ENCODE measurements around the gene ZNF512B. TPM values are rescaled to one million over a fixed set of nuclear protein-coding genes. Genes with fewer than 3 reads are reported as not detected.
"Not testable (repeated sequence)": the region's sequence is repeated elsewhere in the genome, so short reads cannot be mapped to it uniquely, and the experiment has no call there.

ZNF512B gene
- total and polyA plus RNA-seq, 9 donors = 2.5 to 24.7 (median 20.2) TPM

- intact Hi-C loops (cut with DNase I) = loop anchor here (2.0 to 10.0 kb wide), 4 partner anchors 67 to 437 kb away; partner anchors contain the start of gene PTK6 (in 2 of the 4)
Measured at GRCh38 chr20:63974402-63975200, 4.9 kb upstream of the ZNF512B start.

DNA sequence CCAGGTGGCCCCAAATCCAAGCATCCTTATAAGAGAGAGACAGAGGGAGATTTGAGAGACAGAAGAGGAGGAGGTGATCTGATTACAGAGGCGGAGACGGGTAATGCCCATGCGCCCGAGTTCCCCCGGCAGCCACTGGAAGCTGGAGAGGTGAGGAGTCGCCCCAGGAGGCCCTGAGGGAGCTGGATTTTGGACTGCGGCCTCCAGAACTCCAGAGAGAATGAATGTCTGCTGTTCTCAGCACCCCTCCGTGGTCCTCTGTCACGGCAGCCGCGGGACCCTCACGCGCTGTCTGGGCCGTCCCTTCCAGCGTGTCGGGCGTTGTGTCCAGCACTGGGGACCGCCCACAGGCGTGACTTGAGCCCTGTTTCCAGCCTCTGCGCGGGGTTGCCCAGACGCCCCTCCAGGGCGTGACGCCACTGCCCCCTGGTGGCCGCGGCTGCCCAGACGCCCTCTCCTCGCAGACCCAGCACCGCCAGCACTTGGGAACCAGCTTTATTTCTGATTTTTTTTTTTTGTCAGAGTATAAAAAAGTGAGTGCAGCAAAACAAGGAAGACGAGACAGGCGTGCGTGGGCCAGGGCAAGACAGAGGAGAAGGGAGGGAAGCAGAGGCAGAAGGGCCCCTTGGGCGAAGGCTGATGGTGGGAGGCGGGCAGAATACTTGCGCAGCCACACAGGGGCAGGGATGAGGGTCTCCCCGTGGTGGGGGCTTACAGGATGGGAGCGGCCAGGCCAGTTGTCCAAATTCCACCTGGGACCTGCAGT, 4.1 kb upstream of the ZNF512B start:
- no peak overlapping the region for H3K27ac ChIP-seq
- 8 to 10% (median 8%) methylated on average over 35 to 37 of the region's 37 CpGs for WGBS, 3 donors

More at GRCh38 chr20:63974402-63975200, 4.9 kb upstream of the ZNF512B start:
- Histone ChIP-seq H3K4me1 (ENCODE audit: insufficient read depth) (peaks cover 7% of the 10 kb centered on the region), H3K9me3 (no peaks in the 10 kb centered on the region), H3K27me3 (peaks cover 5% of the 10 kb centered on the region), H3K36me3 (no peaks in the 10 kb centered on the region), H3K27ac (no peak overlapping the region), H3K4me3 (no peak overlapping the region)
- no peak for TF ChIP-seq POLR2A (IDR thresholded peaks at IDR 0.05)
- no peak for TF ChIP-seq CTCF (IDR thresholded peaks at IDR 0.05)
- no peak for TF ChIP-seq EP300 (IDR thresholded peaks at IDR 0.05)
- 69 to 72% (median 71%) methylated on average over 19 of the region's 19 CpGs for WGBS, 3 donors
- peak; percentile 15 to 48 (median 36) for DNase-seq

DNA sequence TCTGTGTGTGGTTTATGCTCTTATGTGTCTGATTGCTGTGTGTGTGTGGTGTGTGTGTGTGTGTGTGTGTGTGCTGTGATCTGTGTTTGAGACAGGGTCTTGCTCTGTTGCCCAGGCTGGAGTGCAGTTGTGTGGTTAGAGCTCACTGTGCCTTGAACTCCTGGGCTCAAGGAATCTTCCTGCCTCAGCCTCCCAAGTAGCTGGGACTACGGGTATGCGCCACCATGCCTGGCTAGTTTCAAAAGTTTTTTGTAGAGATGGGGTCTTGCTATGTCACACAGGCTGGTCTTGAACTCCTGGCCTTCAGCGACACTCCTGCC, 3.4 kb upstream of the ZNF512B start:
- DNase-seq = no peak
- intact Hi-C loops (cut with DNase I) = loop anchor here in 3 of 4 donors (5.0 to 10.0 kb wide), 3 partner anchors 66 to 436 kb away; partner anchors contain the start of gene PTK6 (in 1 of the 3)
- Histone ChIP-seq H3K4me1 (ENCODE audit: insufficient read depth) (peaks cover 11% of the 10 kb centered on the region), H3K36me3 (no peaks in the 10 kb centered on the region), H3K9me3 (no peaks in the 10 kb centered on the region), H3K4me3 (no peak overlapping the region), H3K27ac (no peak overlapping the region), H3K27me3 (peaks cover 2% of the 10 kb centered on the region)
- 85 to 90% (median 89%) methylated on average over 3 of the region's 3 CpGs for WGBS, 3 donors
- TF ChIP-seq EP300 (IDR thresholded peaks at IDR 0.05) (no peak), POLR2A (IDR thresholded peaks at IDR 0.05) (no peak), CTCF (IDR thresholded peaks at IDR 0.05) (no peak)

More for the DNA sequence above, 4.1 kb upstream of the ZNF512B start:
- H3K4me1 ChIP-seq (ENCODE audit: insufficient read depth) = peaks cover 6% of the 10 kb centered on the region
- H3K4me3 ChIP-seq = peak overlapping the region; percentile 3
- peak; percentile 81 to 91 (median 90) for DNase-seq
- TF ChIP-seq EP300 (IDR thresholded peaks at IDR 0.05) = no peak
- peak; percentile 96 to 99 (median 97) for TF ChIP-seq CTCF (IDR thresholded peaks at IDR 0.05)
- no peaks in the 10 kb centered on the region for H3K9me3 ChIP-seq
- peaks cover 5% of the 10 kb centered on the region for H3K27me3 ChIP-seq
- H3K36me3 ChIP-seq = no peaks in the 10 kb centered on the region
- intact Hi-C loops (cut with DNase I) = loop anchor here in 3 of 4 donors (2.0 to 10.0 kb wide), 4 partner anchors 67 to 437 kb away; partner anchors contain the start of gene PTK6 (in 1 of the 3)

DNA sequence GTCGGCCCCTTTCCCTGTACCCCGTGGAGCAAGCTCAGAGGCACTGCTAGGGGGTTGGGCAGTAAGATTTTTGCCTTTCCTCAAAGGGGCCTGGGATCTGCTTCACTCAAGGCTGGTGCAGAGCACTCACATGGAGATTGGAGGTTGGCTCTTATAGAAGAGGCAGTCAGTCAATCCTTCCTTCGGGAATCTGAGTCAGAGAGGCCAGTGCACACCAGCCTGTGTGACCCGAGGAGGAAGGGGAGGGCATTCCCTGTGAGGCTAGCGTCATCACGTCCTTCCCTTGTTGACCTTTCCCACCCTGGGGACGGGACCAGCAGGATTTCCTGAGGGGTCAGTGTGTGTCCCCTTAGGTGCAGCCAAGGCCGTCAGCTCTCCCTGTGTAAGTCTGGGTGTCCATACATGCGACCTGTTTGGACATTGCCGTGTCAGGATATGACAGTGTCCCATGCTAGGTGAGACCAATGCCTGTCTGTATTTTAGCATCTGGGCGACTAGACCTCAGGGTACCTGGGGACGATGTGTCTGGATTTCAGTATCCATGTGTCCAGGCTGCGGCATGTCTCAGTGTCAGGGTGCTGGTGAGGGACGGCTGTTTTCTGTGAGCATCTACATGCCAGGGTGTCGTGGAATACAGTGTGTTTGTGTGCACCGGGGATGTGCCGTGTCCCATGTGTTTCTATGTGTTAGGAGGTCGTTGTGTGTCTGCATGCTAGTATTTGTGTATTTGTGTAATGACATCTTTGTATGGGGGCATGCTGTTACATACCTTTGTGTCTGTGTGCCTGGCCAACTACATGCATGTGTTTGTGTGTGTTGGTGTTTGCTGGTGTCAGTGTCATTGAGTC, 2.8 kb upstream of the ZNF512B start:
- no peak overlapping the region for H3K4me3 ChIP-seq
- DNase-seq = peak in 4 of 5 donors; percentile 27 to 36 (median 32)

GRCh38 chr20:63971960-63972311, 2.2 kb upstream of the ZNF512B start:
- H3K27me3 ChIP-seq, H3K27ac ChIP-seq, DNase-seq, H3K4me3 ChIP-seq, H3K36me3 ChIP-seq, H3K9me3 ChIP-seq: not testable (repeated sequence)
- intact Hi-C loops (cut with DNase I) = loop anchor here in 3 of 4 donors (5.0 to 10.0 kb wide), 3 partner anchors 65 to 435 kb away; partner anchors contain the start of gene PTK6 (in 1 of the 3)
- 86 to 87% (median 86%) methylated on average over 10 of the region's 10 CpGs for WGBS, 3 donors
- peaks cover 11% of the 10 kb centered on the region for H3K4me1 ChIP-seq (ENCODE audit: insufficient read depth)

More for the DNA sequence above, 2.8 kb upstream of the ZNF512B start:
- peaks cover 11% of the 10 kb centered on the region for H3K4me1 ChIP-seq (ENCODE audit: insufficient read depth)
- H3K27me3 ChIP-seq = no peaks in the 10 kb centered on the region
- no peaks in the 10 kb centered on the region for H3K9me3 ChIP-seq
- H3K27ac ChIP-seq = no peak overlapping the region
- 77 to 79% (median 79%) methylated on average over 18 of the region's 18 CpGs for WGBS, 3 donors
- no peak for TF ChIP-seq CTCF (IDR thresholded peaks at IDR 0.05)
- no peak for TF ChIP-seq POLR2A (IDR thresholded peaks at IDR 0.05)
- no peak for TF ChIP-seq EP300 (IDR thresholded peaks at IDR 0.05)
- intact Hi-C loops (cut with DNase I) = loop anchor here in 3 of 4 donors (5.0 to 10.0 kb wide), 3 partner anchors 65 to 435 kb away; partner anchors contain the start of gene PTK6 (in 1 of the 3)
- H3K36me3 ChIP-seq = no peaks in the 10 kb centered on the region

Measured in ovary (tissue), 9 donors.